Keratinocyte (primary cell): Measurements from ENCODE around the gene OLFML2B.

Source experiments
- EZH2 ChIP-seq: IDR thresholded peaks from one replicate; pipeline ENCODE4 v1.6.1; 2012; ENCODE audit warnings: inconsistent platforms, mild to moderate bottlenecking, low read length, moderate library complexity
- TF ChIP-seq, protein P1 (sequence below), 3 experiments: IDR thresholded peaks in 1 of 3; conservative IDR thresholded peaks in 1 of 3; optimal IDR thresholded peaks in 1 of 3; 2 replicates in 2 of 3; 3 replicates in 1 of 3; pipeline versions ENCODE3 to v1.5.1; 2011; ENCODE audit warnings: low read length in 3 of 3, mild to moderate bottlenecking in 3 of 3, moderate library complexity in 2 of 3, control low read depth in 1 of 3, inconsistent platforms in 1 of 3; ENCODE audit not compliant: insufficient read depth in 2 of 3; ENCODE audit errors: extremely low read depth in 1 of 3

DNA sequence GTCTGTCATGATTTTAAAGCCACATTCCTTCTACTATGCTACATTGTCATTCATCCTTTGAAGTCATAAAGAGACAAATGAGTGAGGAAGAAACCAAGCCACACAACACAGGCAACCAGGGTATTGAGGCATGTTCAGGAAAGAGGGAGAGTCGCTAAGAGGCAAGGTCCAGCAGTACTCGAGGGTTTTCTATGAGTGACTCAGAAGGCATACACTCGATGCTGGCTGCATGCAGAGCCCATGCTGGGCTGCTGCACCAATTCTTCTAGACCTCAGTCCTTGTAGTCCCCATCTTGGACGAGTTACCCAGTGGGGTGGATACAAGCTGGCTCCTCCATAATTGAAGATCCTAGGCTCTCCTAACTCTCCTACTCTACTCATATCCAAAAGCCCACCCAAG lies 57.6 kb downstream of the OLFML2B start:
- TF ChIP-seq, protein P1, sequence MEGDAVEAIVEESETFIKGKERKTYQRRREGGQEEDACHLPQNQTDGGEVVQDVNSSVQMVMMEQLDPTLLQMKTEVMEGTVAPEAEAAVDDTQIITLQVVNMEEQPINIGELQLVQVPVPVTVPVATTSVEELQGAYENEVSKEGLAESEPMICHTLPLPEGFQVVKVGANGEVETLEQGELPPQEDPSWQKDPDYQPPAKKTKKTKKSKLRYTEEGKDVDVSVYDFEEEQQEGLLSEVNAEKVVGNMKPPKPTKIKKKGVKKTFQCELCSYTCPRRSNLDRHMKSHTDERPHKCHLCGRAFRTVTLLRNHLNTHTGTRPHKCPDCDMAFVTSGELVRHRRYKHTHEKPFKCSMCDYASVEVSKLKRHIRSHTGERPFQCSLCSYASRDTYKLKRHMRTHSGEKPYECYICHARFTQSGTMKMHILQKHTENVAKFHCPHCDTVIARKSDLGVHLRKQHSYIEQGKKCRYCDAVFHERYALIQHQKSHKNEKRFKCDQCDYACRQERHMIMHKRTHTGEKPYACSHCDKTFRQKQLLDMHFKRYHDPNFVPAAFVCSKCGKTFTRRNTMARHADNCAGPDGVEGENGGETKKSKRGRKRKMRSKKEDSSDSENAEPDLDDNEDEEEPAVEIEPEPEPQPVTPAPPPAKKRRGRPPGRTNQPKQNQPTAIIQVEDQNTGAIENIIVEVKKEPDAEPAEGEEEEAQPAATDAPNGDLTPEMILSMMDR (optimal IDR thresholded peaks at IDR 0.05 in 1 of 3, IDR thresholded peaks at IDR 0.05 in 1 of 3, conservative IDR thresholded peaks at IDR 0.05 in 1 of 3; ENCODE audit: extremely low read depth in 1 of 3, insufficient read depth in 2 of 3, low read length in 3 of 3), result no peak
- TF ChIP-seq EZH2, result no peak
